ENCODE data around the gene UHRF1.

- TF ChIP-seq EZH2 (IDR thresholded peaks at IDR 0.05) = no peak
- TF ChIP-seq POLR2AphosphoS5 (IDR thresholded peaks at IDR 0.05; ENCODE audit: borderline replicate concordance, low read depth, low read length) = no peak
- no peak for TF ChIP-seq FOXP2 (optimal IDR thresholded peaks at IDR 0.05; ENCODE audit: control extremely low read depth, extremely low read length, insufficient read depth)
These were observed 79.5 kb downstream of the UHRF1 start for GRCh38 chr19:4988770-4989251.
